ENCODE results near the gene CDC42EP4. TPM values are rescaled to one million over a fixed set of nuclear protein-coding genes. Genes with fewer than 3 reads are reported as not detected.

Gene CDC42EP4
- total RNA-seq, 4 donors from 2014 or later, result 93.3 to 121 (median 117) TPM

DNA sequence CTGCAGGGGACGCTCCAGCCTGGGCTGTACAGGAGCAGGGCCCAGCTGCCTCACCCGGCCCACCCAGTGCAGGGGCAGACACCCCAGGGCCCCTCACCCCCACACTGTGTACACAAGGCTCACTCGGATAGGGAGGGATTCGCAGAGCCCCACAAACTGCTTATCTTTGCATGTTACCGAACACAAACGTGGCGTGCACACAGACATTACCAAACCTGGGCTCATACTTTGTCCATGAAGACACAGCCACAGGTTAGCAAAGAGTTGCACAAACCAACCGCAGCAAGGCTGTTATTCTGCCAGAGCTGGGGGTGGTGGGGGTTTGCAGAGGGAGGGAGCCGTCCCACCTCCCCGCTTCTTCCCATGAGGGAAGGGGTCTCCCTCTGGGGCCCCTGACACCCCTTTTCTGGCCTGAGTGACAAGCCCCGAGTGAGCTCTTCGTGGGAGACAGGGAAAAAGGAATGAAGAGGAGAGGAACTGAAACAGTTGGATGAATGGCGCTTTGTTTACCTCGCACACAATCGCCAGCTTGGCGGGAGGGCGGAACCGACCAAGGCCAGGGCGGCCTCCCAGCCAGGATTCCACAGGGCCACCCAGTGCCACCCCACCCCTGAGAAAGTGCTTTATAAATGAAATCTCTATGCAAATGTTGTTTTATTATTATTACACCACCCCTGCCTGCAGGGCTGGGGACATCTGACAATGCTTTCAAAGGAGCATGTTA, 49.7 kb downstream of the CDC42EP4 start:
- no peak overlapping the region for H3K4me3 ChIP-seq
- H3K27ac ChIP-seq, result peak overlapping the region; percentile 58 to 83 (median 73)
- 46 to 51% methylated on average over 16 to 17 of the region's 19 CpGs for WGBS, 2 donors

DNA sequence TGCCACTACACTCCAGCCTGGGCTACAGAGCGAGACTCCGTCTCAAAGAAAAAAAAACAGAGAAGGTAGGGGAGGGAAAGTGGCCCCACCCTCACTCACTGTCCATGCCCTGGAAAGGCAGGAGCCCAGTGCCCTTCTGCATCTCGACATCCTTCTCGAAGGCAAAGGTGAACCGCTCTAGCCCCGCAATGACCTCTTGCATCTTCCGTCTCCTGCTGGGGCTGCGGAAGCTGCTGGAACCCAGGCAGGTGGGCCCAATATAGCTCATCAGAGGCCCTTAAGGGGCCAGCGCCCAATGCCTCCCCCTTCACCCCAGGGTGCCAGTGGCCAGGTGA, 50.2 kb downstream of the CDC42EP4 start, which contains the start of gene CPSF4L:
TSS of gene CPSF4L (minus strand) at position 264 of the 335 bp plus-strand sequence. CDS start at position 202, 62 bp downstream.
- Histone ChIP-seq H3K4me1 (peaks cover 0 to 35% (median 16%) of the 10 kb centered on the region in 4 donors), H3K9me3 (no peaks in the 10 kb centered on the region), H3K27ac (peak within 1 kb of the TSS; percentile 58 to 83 (median 73)), H3K27me3 (no peaks in the 10 kb centered on the region), H3K36me3 (no peaks in the 10 kb centered on the region), H3K4me3 (no peak within 1 kb of the TSS)
- no peak for DNase-seq (ENCODE audit: low spot score in 2 of 2)
- no peak for TF ChIP-seq POLR2A (IDR thresholded peaks at IDR 0.05)
- TF ChIP-seq, protein P1, sequence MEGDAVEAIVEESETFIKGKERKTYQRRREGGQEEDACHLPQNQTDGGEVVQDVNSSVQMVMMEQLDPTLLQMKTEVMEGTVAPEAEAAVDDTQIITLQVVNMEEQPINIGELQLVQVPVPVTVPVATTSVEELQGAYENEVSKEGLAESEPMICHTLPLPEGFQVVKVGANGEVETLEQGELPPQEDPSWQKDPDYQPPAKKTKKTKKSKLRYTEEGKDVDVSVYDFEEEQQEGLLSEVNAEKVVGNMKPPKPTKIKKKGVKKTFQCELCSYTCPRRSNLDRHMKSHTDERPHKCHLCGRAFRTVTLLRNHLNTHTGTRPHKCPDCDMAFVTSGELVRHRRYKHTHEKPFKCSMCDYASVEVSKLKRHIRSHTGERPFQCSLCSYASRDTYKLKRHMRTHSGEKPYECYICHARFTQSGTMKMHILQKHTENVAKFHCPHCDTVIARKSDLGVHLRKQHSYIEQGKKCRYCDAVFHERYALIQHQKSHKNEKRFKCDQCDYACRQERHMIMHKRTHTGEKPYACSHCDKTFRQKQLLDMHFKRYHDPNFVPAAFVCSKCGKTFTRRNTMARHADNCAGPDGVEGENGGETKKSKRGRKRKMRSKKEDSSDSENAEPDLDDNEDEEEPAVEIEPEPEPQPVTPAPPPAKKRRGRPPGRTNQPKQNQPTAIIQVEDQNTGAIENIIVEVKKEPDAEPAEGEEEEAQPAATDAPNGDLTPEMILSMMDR (IDR thresholded peaks at IDR 0.05), result no peak
- no peak for TF ChIP-seq EP300 (IDR thresholded peaks at IDR 0.05)
- 86 to 90% methylated on average over 9 of the region's 9 CpGs for WGBS, 2 donors

More for the DNA sequence above, 49.7 kb downstream of the CDC42EP4 start:
- no peaks in the 10 kb centered on the region for H3K36me3 ChIP-seq
- TF ChIP-seq EP300 (IDR thresholded peaks at IDR 0.05) (peak in 1 of 2 donors; percentile 71), POLR2A (IDR thresholded peaks at IDR 0.05) (no peak)
- no peaks in the 10 kb centered on the region for H3K9me3 ChIP-seq
- H3K27me3 ChIP-seq, result no peaks in the 10 kb centered on the region
- H3K4me1 ChIP-seq, result peaks cover 0 to 40% (median 18%) of the 10 kb centered on the region in 4 donors
- DNase-seq (ENCODE audit: low spot score in 2 of 2), result no peak

DNA sequence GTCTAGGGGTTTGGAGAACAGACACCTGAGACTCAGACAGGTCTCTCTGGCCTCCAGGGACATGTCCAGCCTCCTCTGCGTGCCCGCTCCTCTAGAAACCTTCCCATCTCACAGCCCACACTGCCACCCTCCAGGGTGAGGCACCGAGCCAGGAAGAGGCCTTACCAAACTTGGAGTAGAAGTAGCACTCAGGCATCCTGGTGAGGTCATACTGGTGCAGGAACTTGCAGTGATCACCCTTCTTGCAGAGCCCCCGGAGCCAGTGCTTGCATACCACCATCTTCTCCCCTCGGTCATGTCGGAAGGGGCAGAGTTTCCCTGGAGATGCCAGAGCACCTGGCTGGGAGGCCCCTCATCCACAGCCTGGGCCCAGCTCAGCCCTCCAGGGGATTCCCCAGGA, 54.3 kb downstream of the CDC42EP4 start:
- no peak overlapping the region for H3K4me3 ChIP-seq

DNA sequence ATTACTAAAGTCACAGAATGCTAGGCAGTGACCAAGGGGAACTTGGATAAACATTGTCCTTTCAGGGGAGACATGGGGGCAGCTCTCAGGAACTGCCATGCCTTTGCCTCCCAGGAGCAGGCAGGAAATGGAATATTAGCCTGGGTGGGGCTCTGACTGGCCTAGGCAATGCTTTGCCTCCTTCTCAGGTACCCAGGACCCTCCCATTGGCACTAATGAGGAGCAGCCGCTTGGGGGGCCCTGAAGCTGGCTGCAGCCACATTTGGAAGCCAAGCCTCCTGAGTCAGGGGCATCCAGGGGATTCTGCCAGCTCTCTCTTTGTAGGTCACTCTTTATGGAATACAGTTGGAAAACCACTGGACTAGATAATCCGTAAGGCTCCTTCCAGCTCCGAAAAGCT, 55.6 kb downstream of the CDC42EP4 start:
- no peak for DNase-seq (ENCODE audit: low spot score in 2 of 2)
- no peaks in the 10 kb centered on the region for H3K27me3 ChIP-seq
- WGBS, 2 donors, result 89 to 98% methylated on average over 3 of the region's 3 CpGs
- H3K4me1 ChIP-seq, result peaks cover 0 to 13% (median 0%) of the 10 kb centered on the region in 4 donors
- TF ChIP-seq EP300 (IDR thresholded peaks at IDR 0.05), result no peak
- TF ChIP-seq, protein P1 (IDR thresholded peaks at IDR 0.05), result no peak
- no peak for TF ChIP-seq POLR2A (IDR thresholded peaks at IDR 0.05)
- no peaks in the 10 kb centered on the region for H3K36me3 ChIP-seq
- H3K4me3 ChIP-seq, result no peak overlapping the region
- H3K27ac ChIP-seq, result no peak overlapping the region
- no peaks in the 10 kb centered on the region for H3K9me3 ChIP-seq

More for the DNA sequence above, 54.3 kb downstream of the CDC42EP4 start:
- no peak overlapping the region for H3K27ac ChIP-seq
- no peaks in the 10 kb centered on the region for H3K36me3 ChIP-seq
- H3K4me1 ChIP-seq, result peaks cover 0 to 24% (median 4%) of the 10 kb centered on the region in 4 donors
- 91 to 97% methylated on average over 6 of the region's 6 CpGs for WGBS, 2 donors
- no peak for DNase-seq (ENCODE audit: low spot score in 2 of 2)
- H3K9me3 ChIP-seq, result no peaks in the 10 kb centered on the region
- no peak for TF ChIP-seq POLR2A (IDR thresholded peaks at IDR 0.05)
- TF ChIP-seq, protein P1 (IDR thresholded peaks at IDR 0.05), result no peak
- no peak for TF ChIP-seq EP300 (IDR thresholded peaks at IDR 0.05)
- H3K27me3 ChIP-seq, result no peaks in the 10 kb centered on the region

DNA sequence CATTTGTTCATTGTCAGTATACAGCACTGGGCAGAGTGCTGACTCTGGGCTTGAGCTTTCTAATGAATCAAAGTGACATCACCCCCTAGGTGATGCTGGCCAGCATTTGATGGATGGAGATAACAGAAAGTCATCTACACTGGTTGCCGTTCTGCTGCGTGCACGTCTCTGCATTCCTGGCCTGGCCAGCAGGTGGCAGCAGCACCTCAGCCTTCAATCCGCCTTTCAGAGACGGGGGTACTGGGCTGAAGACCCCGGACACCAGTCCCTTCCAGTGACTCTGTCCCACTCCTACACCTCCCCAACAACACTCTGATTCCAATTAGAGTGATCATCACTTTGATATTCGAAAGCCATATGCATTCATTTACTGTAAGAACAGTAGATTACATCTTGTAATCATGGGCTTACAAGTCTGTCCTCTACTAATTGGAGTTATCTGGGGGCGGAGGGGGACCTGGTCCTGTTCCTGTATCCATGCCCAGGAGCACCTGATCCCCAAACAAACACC, 56.1 kb downstream of the CDC42EP4 start:
- Histone ChIP-seq H3K36me3 (no peaks in the 10 kb centered on the region), H3K4me1 (peaks cover 0 to 13% (median 0%) of the 10 kb centered on the region in 4 donors), H3K27me3 (no peaks in the 10 kb centered on the region), H3K9me3 (no peaks in the 10 kb centered on the region), H3K27ac (no peak overlapping the region), H3K4me3 (no peak overlapping the region)
- peak in 1 of 2 donors; percentile 55 for DNase-seq (ENCODE audit: low spot score in 2 of 2)
- WGBS, 2 donors, result 5 to 8% methylated on average over 8 of the region's 8 CpGs
- TF ChIP-seq, protein P1 (IDR thresholded peaks at IDR 0.05), result peak; percentile 94 to 99 (median 96)
- TF ChIP-seq EP300 (IDR thresholded peaks at IDR 0.05) (peak in 1 of 2 donors; percentile 40), POLR2A (IDR thresholded peaks at IDR 0.05) (no peak)

Data from tibial nerve (tissue), 4 donors.